CD4-positive, alpha-beta T cell treated with Interleukin-6 at 100 ng/mL for 8 hours (primary cell): ENCODE results near the gene PRSS36.
"Not testable (repeated sequence)": the region's sequence is repeated elsewhere in the genome, so short reads cannot be mapped to it uniquely, and the experiment has no call there.

Experiments used
- DNase-seq: peaks from one replicate; pipeline ENCODE4 v3.0.0-alpha.2; 2020; ENCODE audit warnings: mixed read lengths, low spot score

Gene PRSS36

GRCh38 chr16:31149894-31150890 is at the start of gene PRSS36:
PRSS36 (minus strand) TSS chr16:31150066; CDS start chr16:31150035, 31 bp downstream.
- DNase-seq, result no peak

- DNase-seq, result no peak
Measured at GRCh38 chr16:31199430-31200041, 49.7 kb upstream of the PRSS36 start.

DNA sequence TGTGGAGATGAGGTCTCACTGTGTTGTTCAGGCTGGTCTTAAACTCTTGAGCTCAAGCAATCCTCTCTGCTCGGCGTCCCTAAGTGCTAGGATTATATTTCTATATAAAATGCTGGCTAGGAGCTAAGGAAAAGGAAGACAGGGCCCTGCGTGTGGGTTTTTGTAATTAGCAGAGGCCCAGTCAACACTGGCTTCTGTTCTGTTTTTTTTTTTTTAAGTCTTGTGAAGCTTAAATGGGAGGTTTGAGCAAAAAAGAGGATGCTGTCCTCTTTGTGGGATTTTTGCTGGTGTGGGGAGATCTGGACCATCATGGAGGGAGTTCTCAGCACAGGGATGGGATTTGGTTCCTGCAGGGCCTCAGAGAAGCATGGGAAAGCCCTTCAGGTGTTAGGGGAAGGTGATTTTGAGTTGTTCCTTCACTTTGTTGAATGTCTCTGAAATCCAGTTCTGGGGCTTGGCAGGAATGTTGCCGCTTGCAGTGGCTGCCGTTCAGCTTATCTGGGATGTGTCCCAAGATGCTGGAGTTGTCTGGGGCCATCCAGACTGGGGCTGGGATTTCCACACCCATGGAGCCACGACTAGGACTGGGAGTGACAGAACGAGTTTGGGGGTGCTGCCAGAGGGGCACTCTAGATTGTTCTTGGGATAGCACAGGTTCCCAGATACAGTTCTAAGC is 48.5 kb upstream of the PRSS36 start:
- DNase-seq, result no peak

DNA sequence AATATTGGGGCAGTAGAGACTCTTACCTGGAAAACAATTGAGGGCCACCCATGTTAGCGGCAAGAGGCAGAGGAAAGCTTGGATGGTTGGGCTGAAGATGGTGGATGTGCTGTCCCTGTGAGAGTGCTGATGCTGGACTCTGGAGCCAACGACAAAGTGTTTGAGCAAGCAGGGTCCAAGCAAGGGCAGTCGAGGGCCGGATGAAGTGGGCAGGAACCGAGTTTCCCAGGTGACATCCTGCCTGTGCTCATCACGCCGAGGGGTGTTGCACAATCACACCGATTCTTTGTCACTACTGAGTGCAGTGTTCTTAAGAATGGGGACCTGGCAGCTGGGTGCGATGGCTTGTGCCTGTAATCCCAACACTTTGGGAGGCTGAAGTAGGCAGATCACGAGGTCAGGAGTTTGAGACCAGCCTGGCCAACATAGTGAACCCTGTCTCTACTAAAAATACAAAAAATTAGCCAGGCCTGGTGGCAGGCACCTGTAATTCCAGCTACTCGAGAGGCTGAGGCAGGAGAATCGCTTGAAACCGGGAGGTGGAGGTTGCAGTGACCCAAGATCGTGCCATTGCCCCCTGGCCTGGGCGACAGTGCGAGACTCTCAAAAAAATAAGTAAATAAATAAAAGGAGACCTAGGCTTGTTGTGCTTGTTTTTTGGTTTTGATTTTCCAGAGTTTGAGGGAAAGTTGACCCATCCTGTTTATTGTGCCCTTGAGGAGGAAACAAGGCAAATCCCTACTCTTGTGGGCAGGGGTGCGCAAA is 46.6 kb upstream of the PRSS36 start:
- DNase-seq, result no peak

GRCh38 chr16:31195861-31196260 is 46.0 kb upstream of the PRSS36 start:
- DNase-seq, result not testable (repeated sequence)

- no peak for DNase-seq
Measured at GRCh38 chr16:31194898-31195297, 45.0 kb upstream of the PRSS36 start.

DNA sequence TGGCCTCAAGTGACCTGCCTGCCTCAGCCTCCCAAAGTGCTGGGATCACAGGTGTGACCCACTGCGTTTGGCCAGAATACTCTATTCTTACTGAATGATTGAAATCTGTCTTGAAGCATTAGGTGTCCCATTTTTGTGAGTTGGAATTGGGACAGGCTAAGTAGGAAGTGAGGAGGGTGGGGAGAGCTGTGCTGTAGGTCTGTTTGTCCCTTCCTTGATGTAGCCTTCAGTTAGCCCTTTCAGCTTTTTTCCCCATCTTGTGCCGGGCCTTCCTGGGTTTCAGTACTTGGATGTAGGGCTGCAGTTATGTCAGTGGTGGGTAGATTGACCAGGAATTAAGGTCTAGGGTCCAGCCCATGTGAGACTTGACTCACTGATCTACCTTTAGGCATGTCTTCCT is 44.0 kb upstream of the PRSS36 start:
- no peak for DNase-seq

DNA sequence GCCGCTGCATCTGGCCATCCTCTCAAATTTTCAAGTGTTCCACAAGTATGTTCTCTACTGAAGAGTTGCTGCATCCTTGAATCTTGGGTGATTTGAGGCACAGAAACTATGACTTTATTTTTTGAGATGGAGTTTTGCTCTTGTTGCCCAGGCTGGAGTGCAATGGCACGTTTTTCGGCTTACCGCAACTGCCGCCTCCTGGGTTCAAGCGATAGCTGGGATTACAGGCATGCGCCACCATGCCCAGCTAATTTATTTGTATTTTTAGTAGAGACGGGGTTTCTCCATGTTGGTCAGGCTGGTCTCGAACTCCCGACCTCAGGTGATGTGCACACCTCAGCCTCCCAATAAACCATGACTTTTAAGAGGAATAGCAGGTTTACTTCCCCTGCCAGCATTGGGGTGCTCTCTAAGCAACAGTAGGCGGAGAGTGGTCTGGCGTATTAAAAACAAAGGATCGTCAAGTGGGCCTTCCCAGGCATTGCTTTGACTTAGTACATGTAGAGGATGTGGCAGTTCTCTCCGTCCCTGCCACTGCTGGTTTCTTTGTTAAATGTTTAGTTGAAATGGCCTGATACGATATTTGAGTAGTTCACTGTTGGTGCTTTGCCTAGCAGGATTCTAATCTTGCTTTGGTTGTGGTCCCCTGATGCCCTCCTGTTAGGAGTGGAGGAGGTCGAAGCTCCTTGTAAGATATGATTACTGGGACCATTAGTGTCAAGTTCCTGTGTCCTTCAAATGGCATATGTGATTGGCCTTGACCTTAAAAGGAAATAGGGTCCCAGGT is 43.2 kb upstream of the PRSS36 start:
- DNase-seq, result no peak

GRCh38 chr16:31191697-31192428 is 42.0 kb upstream of the PRSS36 start:
- DNase-seq, result no peak

DNA sequence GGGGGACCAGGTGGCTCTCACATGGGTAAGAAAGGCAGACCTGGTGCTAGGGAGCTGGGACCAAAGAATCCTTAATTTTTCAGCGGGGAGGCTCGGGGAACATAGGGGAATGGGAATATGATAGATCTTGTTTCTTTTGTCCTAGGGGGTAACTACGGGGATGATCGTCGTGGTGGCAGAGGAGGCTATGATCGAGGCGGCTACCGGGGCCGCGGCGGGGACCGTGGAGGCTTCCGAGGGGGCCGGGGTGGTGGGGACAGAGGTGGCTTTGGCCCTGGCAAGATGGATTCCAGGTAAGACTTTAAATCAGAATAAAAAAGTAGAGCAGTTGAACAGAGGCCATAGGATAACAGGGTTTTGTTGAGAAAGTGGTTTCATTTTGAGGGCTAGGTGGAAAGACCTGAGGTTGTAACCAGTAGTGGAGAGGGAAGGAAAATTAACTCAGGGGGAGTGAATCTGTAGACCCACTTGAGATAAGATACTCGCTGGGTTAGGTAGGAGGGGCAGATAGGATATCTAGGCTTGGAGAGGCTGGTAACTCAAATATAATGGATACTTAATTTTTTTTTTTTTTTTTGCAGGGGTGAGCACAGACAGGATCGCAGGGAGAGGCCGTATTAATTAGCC is 41.1 kb upstream of the PRSS36 start:
- no peak for DNase-seq

- DNase-seq, result no peak
Measured at GRCh38 chr16:31190061-31190460, 40.2 kb upstream of the PRSS36 start.

- DNase-seq, result no peak
Measured at GRCh38 chr16:31189412-31189778, 39.5 kb upstream of the PRSS36 start.

DNA sequence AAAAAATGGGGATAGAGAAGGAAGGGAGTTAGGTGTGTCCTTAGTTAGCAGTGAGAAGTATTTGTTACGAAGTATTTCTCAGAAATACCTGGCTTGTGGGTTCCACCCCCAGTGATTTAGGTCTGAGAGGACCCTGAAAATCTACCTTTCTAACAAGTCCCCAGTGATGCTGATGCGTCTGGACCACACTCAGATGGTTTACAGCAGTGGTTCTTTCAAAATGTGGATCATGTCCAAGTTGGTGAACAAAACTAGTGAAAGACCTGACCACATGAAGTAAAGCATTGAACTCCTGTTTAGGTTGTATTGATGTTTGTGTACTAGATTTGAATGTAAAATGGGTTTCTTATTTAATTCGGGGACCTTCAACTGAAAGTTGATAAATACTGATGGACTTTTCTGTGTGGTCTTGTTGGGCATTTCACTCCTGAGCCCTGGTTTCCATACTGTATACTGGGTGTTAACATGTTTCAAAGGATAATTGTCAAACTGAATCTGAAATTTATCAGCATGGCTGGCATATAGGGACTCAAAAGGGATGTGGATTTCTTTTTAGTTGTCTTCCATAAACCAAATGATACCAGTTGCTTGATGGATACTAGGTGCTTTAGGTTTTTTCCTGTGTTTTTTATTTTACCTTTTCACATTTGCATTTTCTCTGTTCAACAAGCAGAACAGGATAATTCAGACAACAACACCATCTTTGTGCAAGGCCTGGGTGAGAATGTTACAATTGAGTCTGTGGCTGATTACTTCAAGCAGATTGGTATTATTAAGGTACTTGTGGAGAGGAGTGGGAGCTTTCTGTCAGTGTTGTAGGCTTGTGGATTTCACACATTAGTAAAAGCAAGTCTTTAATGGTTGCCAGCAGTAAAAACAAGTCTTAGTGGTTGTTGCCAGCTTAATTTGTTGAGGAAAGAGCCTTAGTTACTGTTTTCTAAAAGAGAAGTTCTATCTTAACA is 38.9 kb upstream of the PRSS36 start:
- no peak for DNase-seq

GRCh38 chr16:31187808-31188189 is 37.9 kb upstream of the PRSS36 start:
- no peak for DNase-seq

- no peak for DNase-seq
Measured at GRCh38 chr16:31186930-31187807, 37.3 kb upstream of the PRSS36 start.

DNA sequence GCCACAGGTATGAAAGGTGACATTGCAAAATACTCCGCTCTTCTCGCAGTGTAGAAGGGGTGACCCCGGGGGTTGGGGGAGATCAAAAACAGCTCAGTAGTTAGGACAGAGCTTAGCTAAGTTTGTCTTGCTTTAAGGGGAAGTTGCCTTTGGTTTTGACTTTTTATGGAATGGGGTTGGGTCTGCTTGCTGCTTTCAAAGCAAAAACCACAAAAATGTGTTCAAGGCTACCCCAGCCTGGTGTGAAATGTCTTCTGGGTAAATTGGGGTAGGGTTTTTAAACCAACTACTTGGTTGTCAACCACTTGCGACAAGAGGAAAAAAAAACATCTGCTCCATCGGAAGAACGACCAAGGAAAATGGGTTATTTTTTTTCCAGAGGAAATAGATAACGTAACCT is 36.3 kb upstream of the PRSS36 start:
- no peak for DNase-seq

DNA sequence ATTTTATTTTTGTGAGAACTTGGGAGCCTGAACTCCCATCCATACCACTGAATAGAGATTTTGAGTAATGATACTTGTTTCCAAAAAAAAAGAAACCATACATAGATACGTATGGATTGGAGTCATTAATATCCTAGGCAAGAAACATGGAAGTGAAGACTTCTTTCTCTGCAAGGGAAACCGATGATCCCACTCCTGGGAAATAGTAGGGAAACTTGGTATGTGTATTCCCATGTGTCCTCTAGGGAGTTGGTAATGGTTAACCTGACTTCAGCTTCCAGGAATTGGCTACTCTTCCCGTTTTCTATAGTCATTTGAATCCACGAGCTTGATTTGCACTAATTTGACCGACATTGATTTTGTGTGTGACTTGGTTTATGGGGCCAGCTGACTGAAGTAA is 35.5 kb upstream of the PRSS36 start:
- no peak for DNase-seq

- no peak for DNase-seq
Measured at GRCh38 chr16:31184888-31185287, 35.0 kb upstream of the PRSS36 start.
